ENCODE results near the gene CERS4. TPM values are rescaled to one million over a fixed set of nuclear protein-coding genes. Genes with fewer than 3 reads are reported as not detected.
"Not testable (repeated sequence)": the region's sequence is repeated elsewhere in the genome, so short reads cannot be mapped to it uniquely, and the experiment has no call there.

The CERS4 gene
- total and polyA plus RNA-seq, 2 donors (not counting 3 experiments of a cell fraction or from before 2014, with no cell fraction given) = 4.9 to 7.7 TPM

GRCh38 chr19:8206147-8207087, 2.8 kb upstream of the CERS4 start:
- no peak for DNase-seq (ENCODE audit: low read depth, low spot score)
- intact Hi-C loops (cut with micrococcal nuclease) (no loop called here), dilution Hi-C loops (cut with MboI; ENCODE audit: extremely low pct_ligation_motif_present, low sequenced_read_pairs) (no loop called here)
- no peaks in the 10 kb centered on the region for H3K9me1 ChIP-seq (replicated peaks; ENCODE audit: control insufficient read depth, extremely low read depth, insufficient read depth, low read length)
- no peaks in the 10 kb centered on the region for H3K79me2 ChIP-seq (ENCODE audit: control insufficient read depth, insufficient read depth, low read length)
- H3K27ac ChIP-seq (ENCODE audit: insufficient read depth, low read depth, low read length) = no peak overlapping the region
- no peak overlapping the region for H3K4me2 ChIP-seq (ENCODE audit: insufficient read depth, low read length)
- no peaks in the 10 kb centered on the region for H3K9me3 ChIP-seq (replicated peaks; ENCODE audit: control insufficient read depth, insufficient read depth, low read length)
- POLR2A ChIA-PET = no interaction called here
- CTCF ChIA-PET = interaction anchor here (0.7 kb wide), 1 partner anchor 10 kb away, joined by 3 read pairs; no protein-coding TSS in a partner anchor
- no peak overlapping the region for H3K4me3 ChIP-seq (replicated peaks in 1 of 3; ENCODE audit: insufficient read depth in 1 of 3, low read depth in 1 of 3, low read length in 3 of 3)
- no peak overlapping the region for H3K9ac ChIP-seq (replicated peaks; ENCODE audit: extremely low read depth, insufficient read depth, low read length)
- H2AFZ ChIP-seq (ENCODE audit: low read depth, low read length) = no peak overlapping the region
- H3K4me1 ChIP-seq (ENCODE audit: control insufficient read depth, extremely low read depth, insufficient read depth, low read length) = peaks cover 2% of the 10 kb centered on the region
- BruUV-seq (replicated peaks) = no TSS peak
- TF ChIP-seq POLR2A (IDR thresholded peaks at IDR 0.05; ENCODE audit: low read depth, low read length) = no peak
- no peak for TF ChIP-seq MAX (IDR thresholded peaks at IDR 0.05; ENCODE audit: insufficient read depth, insufficient read length)
- TF ChIP-seq EZH2 (IDR thresholded peaks at IDR 0.05; ENCODE audit: borderline replicate concordance, low read depth, low read length, severe bottlenecking) = no peak
- H4K20me1 ChIP-seq (replicated peaks; ENCODE audit: control insufficient read depth, extremely low read depth, insufficient read depth, low read length) = no peaks in the 10 kb centered on the region
- peaks cover 4 to 11% of the 10 kb centered on the region in 2 experiments for H3K27me3 ChIP-seq (ENCODE audit: control insufficient read depth in 2 of 2, insufficient read depth in 2 of 2, low read length in 2 of 2)
- no peaks in the 10 kb centered on the region for H3K36me3 ChIP-seq (ENCODE audit: control insufficient read depth in 2 of 2, extremely low read depth in 1 of 2, insufficient read depth in 2 of 2, low read length in 2 of 2)
- FAIRE-seq = no peak

GRCh38 chr19:8207326-8207725, 1.8 kb upstream of the CERS4 start:
- not testable (repeated sequence) for DNase-seq (ENCODE audit: low read depth, low spot score)

More at GRCh38 chr19:8207326-8207725, 1.8 kb upstream of the CERS4 start:
- H3K9ac ChIP-seq (replicated peaks; ENCODE audit: extremely low read depth, insufficient read depth, low read length); FAIRE-seq; POLR2A ChIA-PET; H3K36me3 ChIP-seq (ENCODE audit: control insufficient read depth in 2 of 2, extremely low read depth in 1 of 2, insufficient read depth in 2 of 2, low read length in 2 of 2); H3K79me2 ChIP-seq (ENCODE audit: control insufficient read depth, insufficient read depth, low read length); H4K20me1 ChIP-seq (replicated peaks; ENCODE audit: control insufficient read depth, extremely low read depth, insufficient read depth, low read length); dilution Hi-C loops (cut with MboI; ENCODE audit: extremely low pct_ligation_motif_present, low sequenced_read_pairs); CTCF ChIA-PET; BruUV-seq (replicated peaks); intact Hi-C loops (cut with micrococcal nuclease); H3K4me3 ChIP-seq (replicated peaks in 1 of 3; ENCODE audit: insufficient read depth in 1 of 3, low read depth in 1 of 3, low read length in 3 of 3); H3K9me3 ChIP-seq (replicated peaks; ENCODE audit: control insufficient read depth, insufficient read depth, low read length); H2AFZ ChIP-seq (ENCODE audit: low read depth, low read length); H3K27ac ChIP-seq (ENCODE audit: insufficient read depth, low read depth, low read length); H3K4me2 ChIP-seq (ENCODE audit: insufficient read depth, low read length); H3K9me1 ChIP-seq (replicated peaks; ENCODE audit: control insufficient read depth, extremely low read depth, insufficient read depth, low read length); H3K4me1 ChIP-seq (ENCODE audit: control insufficient read depth, extremely low read depth, insufficient read depth, low read length): not testable (repeated sequence)
- H3K27me3 ChIP-seq (ENCODE audit: control insufficient read depth in 2 of 2, insufficient read depth in 2 of 2, low read length in 2 of 2) = peaks cover 4 to 11% of the 10 kb centered on the region in 2 experiments
